Lung microvascular endothelial cell (primary cell): ENCODE data around the gene FOXR1. TPM values are rescaled to one million over a fixed set of nuclear protein-coding genes. Genes with fewer than 3 reads are reported as not detected.
A peak's percentile ranks its signal among the peaks of the same experiment; 100 is the strongest.

Experiments used
- DNase-seq, 2 donors: peaks; one replicate each; pipeline versions ENCODE4 v3.0.0 to v3.0.0-alpha.2; 2010; ENCODE audit warnings: low read depth in 2 of 2
- total RNA-seq: library from RNA; depleted of rRNA; stranded (reverse); fragments of >200 nt; gene quantifications from 2 replicates; pipeline ENCODE4 v1.2.1, GENCODE V29; 2014

Gene FOXR1
- total RNA-seq, 1 donor from 2014 or later = not detected

DNA sequence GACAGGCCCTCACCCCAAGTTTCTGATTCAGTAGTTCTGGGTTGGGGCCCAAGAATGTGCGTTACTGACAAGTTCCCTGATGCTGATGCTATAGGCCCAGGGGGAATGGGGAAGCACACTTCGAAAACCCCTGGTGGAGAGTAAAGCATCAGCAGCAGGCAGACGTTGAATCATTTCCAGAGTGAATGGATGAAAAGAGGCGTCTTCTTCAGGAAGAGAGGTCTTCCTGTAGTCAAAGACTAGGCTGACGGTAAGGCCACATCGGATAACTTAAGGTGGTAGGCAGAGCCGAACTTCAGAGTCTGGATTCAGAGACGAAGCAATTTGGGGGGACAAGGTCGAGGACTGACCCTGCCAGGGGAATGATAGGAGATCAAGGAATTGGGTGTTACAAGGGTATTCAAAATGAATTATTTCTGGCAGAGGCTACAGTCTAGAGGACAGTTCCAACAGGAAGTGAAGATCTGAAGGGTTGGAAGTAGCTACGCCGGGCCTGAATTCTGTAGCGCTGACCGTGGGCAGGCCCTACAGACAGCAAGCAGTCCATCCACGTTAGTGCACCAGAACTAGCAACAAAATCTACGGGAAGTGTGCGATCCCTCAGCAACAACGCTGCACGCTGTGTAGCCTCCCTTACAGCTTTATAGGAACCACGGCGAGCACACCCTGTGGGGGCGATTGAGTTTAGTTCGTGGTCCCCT lies 25.5 kb downstream of the FOXR1 start:
- peak; percentile 23 to 45 for DNase-seq

DNA sequence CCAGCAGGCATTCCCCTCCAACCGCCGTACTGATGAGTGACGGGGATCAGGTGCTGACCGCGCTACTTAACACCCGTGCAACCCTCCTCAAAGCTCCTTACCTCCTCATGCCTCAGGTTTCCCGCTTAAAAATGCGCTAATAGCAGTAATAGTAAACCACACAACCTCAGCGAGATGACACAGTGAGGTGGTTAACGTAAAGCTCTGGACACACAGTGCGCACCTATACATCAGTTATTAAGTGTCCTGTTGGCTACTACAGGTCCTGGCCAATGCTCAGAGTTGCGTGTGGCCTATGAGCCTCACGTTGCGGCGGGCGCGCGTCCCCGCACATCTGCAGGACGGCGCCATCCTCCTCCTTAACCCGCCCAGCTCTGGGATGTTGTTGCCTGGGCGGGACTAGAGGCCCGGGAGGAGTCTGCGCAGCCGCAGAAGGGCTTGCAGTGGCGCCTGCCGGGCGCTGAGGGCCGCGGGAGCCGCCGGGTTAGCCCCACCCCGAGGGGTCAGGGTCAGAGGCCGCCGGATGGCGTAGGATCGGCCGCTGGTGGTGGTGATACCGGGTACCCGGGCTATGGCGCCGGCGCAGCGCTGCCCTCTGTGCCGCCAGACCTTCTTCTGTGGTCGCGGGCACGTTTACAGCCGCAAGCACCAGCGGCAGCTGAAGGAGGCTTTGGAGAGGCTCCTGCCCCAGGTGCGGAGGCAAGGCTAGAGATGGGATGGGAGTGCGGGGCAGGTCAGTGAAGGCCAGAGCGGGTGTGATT lies 26.2 kb downstream of the FOXR1 start, which contains the start of gene CENATAC:
CENATAC (plus strand) TSS at position 512 of the 761 bp plus-strand sequence; CDS start at position 572, 60 bp downstream.
- DNase-seq = peak; percentile 86 to 88

DNA sequence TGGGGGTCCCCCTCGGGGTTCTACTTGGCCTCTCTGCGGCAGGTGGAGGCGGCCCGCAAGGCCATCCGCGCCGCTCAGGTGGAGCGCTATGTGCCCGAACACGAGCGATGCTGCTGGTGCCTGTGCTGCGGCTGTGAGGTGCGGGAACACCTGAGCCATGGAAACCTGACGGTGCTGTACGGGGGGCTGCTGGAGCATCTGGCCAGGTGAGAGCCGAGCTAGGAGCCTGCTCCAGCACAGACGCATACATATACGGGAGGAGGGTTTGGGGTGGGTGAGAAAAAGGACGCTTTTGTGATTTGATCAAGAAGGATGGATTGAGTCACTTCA lies 26.8 kb downstream of the FOXR1 start:
- DNase-seq = peak in 1 of 2 donors; percentile 28

DNA sequence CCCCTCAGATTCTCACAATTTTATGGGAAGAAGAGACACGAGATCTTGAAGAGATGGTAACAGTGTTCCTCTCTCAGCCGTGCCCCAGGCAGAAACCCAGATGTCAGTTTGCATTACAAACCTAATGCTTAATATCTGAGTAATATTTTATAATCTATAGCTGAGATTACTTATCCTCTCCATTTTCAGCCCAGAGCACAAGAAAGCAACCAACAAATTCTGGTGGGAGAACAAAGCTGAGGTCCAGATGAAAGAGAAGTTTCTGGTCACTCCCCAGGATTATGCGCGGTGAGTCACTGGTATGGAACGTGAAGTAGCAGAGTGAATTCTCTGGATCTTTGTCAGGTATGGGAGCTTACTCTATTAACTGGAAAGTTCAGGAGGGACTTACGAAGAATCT lies 27.3 kb downstream of the FOXR1 start:
- DNase-seq = peak; percentile 33 to 55

DNA sequence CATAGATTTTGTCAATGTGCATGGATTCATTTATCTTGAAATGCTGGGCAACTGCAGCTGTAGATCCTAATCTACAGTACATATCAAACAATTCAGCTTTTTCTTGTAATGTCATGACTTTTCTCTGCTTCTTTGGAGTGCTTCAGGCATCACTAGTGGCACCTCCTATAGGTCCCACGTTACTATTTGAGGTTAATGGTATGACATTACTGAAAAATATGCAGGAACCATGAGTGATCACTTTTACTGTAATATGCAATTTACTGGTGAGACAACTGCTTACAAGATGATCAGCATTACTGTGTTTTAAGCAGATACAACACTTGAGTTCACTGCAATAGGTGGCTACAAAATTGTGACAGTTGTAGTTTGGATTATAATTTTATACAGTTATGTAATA lies 29.3 kb downstream of the FOXR1 start:
- DNase-seq = no peak

DNA sequence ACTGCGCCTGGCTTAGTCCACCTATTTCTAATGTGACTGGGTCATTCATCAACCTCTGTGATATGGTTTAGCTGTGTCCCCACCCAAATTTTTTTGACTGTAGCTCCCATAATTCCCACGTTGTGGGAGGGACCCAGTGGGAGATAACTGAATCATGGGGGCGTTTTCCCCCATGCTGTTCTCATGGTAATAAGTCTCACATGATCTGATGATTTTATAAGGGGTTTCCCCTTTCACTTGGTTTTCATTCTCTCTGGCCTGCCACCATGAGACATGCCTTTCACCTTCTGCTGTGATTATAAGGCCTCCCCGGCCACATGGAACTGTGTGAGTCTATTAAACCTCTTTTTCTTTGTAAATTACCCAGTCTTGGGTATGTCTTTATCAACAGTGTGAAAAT lies 35.1 kb downstream of the FOXR1 start:
- DNase-seq = no peak

DNA sequence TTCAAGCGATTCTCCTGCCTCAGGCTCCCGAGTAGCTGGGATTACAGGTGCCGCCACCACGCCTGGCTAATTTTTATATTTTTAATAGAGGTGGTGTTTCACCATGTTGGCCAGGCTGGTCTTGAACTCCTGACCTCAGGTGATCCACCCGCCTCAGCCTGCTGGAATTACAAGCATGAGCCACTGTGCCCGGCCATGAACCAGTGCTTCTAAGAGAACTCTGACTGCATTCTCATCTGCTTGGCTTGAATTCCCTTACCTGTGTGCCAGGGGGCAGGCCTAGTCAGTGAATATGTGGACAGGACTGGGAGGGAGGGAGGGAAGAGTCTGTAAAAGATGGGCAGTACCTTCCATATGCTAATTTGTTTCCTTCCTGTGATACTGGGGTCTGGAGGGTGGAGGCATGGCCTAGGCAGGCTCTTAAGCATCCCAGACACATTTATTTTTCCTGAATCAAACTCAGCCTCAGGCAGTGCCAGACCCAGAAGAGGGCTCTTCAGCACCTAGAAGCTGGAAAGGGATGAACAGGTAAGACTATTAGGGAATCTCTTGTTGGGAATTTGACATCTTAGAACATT lies 40.0 kb downstream of the FOXR1 start:
- DNase-seq = no peak

DNA sequence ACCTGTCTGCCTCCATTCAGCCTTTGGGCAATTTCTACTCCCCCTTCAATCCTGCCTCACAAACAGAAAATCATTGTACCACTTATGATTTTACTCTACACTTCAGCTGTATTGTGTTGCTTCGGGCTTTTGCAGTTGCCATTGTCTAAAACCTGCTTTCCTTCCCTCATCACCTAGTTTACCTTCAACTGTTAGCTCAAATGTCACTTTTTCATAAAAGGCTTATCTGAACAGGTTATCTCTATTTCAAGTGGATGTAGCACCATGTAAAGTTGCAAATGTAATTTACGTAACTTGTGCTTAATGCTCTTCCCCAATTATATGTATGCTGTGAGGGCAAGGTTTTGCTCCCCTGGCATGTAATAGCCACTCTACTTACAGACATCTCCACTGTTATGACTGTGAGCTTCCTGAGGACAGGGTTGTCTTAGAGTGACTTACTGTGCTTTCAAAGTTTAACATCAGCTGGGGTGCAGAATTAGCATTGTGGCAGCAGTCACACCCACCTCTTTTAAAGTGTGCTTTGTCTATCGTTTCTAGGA lies 41.1 kb downstream of the FOXR1 start:
- no peak for DNase-seq

DNA sequence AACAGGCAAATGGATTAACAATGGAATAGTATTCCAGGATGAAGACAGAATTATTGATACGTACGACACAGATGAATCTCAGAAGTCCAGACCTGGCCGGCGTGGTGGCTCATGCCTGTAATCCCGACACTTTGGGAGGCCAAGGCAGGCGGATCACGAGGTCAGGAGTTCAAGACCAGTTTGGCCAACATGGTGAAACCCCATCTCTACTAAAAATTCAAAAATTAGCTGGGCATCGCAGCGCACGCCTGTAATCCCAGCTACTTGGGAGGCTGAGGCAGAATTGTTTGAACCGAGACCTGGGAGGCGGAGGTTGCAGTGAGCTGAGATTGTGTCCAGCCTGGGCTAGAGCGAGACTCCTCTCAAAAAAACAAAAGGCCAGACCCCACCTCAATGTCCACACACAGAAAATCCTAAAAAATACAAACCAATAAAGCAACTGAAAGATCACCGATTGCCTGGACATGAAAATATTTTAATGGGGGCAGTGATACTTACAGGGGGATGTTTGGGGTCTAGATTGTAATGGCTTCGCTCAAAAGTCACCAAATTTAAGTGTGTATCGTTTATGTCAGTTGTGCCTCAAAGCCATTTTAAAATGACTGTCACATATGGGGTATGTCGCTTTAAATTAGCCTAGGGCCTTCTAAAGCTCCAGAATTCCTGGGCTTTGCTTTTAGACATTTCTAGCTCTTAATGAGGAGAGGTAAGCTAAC lies 42.8 kb downstream of the FOXR1 start:
- no peak for DNase-seq

DNA sequence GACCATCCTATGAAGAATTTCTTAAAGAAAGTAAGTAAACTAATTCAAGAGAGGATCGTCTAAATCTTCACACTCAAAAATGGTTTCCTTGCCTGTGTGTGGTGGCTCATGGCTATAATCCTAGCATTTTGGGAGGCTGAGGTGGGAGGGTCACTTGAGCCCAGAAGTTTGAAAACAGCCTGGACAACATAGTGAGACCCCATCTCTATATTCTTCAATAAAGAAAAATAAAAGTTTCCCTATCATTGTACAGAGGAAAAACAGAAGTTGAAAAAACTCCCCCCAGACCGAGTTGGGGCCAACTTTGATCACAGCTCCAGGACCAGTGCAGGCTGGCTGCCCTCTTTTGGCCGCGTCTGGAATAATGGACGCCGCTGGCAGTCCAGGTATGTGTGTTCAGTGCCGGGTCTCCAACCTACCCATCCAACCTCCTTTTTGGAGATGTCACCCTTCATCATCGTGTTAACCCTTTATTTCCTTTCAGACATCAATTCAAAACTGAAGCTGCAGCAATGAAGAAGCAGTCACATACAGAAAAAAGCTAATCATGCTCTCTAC lies 43.6 kb downstream of the FOXR1 start:
- DNase-seq = peak in 1 of 2 donors; percentile 25

DNA sequence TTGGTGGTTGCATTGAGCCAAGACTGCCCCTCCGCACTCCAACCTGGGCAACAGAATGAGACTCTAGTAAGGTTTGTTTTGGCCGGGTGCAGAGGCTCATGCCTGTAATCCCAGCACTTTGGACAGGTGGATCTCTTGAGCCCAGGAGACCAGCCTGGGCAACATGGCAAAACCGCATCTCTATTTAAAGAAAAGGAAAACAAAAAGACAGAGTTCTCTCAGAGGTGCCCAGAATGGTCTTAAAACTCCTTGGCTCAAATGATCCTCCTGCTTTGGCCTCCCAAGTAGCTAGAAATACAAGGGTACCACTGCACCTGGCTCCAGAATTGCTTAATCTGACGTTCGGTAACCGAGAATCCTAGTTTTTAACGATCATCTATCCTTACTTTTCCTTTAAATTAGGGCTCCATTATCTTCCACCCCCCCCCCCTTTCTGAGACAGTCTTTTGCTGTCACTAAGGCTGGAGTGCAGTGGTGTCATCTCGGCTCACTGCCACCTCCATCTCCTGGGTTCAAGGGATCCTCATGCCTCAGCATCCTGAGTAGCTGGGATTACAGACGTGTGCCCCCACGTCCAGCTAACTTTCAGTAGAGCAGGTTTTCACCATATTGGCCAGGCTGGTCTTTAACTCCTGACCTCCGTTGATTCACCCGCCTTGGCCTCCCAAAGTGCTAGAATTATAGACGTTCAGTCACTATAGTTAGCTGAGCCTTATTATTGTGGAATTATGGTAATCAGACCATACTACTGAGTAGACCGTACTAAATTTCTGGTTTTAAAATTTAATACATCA lies 44.9 kb downstream of the FOXR1 start:
- no peak for DNase-seq

DNA sequence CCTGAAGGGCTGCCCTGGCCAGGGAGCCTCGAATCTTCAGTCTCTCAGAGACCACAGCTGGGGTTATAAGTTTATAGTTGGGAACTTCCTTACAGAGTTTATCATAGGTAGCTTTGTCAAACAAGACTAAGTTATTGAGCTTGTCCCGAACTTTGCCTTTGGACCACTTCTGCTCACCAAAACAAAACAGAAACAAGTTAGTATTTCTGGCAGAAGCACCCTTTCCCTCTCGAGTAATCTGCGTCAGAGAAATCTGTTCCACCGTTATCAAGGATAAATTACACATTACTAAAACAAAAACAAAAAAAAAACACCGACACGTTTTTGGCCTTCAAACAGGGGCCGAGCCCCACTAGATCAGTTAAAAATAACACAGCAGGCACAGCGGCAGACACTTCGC lies 45.8 kb downstream of the FOXR1 start:
- DNase-seq = peak; percentile 17 to 19

DNA sequence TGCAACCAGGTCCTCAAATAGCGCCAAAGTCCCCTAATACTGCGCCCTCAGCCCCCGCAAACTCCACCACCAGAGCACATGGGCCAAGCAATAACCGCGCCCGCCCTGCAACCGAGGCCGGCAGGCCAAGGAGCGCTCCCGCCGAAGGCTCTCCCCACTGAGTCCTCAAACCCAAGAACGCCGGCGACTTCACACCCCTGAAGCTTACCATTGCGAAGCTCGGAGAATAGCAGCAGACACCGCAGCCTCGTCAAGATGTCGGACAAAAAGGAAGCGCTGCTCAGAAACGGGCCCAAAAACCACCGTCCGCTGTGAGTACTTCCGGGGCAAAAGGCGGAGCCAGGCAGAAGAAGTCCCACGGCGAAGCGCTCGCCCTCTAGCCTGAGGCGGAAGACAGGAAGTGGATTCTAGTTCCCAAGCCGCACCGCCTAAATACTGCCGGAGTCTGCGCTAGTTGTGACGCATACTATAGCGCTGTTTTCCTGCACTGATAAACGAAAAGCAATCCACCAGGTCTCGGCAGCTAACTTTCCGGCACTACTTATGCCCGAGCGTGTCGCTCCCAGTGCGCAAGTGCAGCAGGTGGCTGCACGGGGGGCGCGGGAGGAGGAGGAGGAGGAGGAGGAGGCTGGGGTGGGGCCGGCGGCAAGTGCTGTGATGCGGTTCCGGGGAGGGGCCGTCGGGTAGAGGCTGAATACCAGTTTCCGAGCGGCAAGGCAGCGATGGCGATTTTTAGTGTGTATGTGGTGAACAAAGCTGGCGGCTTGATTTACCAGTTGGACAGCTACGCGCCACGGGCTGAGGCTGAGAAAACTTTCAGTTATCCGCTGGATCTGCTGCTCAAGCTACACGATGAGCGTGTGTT lies 46.7 kb downstream of the FOXR1 start, which contains the start of the genes RPS25 and TRAPPC4:
RPS25 (minus strand) TSS at position 270 of the 865 bp plus-strand sequence; CDS start at position 211, 59 bp downstream.
TRAPPC4 (plus strand) TSS at position 693 of the 865 bp plus-strand sequence; CDS start at position 723, 30 bp downstream.
- DNase-seq = peak; percentile 96 to 97

DNA sequence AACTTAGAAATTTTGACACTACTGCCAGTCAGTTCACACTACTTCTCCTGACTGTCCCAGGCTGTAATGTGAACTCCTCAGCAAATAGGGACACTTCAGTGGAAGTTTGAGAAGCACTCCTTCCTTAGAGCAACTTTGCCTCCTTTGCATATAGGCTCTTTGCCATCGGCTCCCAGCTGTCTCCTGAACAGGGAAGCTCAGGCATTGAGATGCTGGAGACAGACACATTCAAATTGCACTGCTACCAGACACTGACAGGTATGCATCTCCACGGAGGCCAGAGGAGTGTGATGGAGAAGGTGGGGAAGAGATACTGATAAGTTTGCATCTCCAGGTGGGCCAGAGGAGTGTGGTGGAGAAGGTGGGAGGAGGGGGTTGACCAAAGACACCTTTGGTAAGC lies 48.4 kb downstream of the FOXR1 start:
- no peak for DNase-seq

DNA sequence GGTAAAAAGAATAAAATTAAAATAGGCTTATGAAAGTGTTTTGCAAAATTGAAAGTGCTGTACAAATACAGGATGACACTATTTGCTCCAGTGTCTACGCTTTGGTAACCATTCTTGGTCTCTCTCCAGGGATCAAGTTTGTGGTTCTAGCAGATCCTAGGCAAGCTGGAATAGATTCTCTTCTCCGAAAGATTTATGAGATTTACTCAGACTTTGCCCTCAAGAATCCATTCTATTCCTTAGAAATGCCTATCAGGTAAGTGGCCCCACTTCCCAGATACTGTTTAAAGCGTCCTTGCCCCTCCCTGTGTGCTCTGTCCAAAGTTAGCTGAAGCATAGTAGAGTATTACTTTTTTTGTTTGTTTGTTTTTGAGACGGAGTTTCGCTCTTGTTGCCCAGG lies 50.1 kb downstream of the FOXR1 start:
- DNase-seq = no peak

DNA sequence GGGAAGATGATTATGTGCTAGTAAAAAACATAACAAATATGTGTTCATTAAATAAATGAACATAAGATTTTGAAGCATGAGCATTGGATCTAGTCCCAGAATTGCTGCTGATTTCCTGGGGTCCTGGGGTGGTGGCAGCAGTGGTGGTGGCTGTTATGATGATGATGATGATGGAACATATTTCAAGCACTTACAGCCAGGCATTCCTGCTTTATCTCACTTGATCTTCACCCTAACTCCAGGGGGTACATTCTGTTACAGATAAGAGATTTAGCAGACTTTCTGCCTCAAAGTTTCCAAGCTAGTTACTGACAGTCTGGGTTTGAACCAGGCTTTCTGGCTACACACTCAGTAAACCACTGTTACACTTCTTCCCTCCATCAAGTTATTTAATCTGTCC lies 52.2 kb downstream of the FOXR1 start:
- no peak for DNase-seq

DNA sequence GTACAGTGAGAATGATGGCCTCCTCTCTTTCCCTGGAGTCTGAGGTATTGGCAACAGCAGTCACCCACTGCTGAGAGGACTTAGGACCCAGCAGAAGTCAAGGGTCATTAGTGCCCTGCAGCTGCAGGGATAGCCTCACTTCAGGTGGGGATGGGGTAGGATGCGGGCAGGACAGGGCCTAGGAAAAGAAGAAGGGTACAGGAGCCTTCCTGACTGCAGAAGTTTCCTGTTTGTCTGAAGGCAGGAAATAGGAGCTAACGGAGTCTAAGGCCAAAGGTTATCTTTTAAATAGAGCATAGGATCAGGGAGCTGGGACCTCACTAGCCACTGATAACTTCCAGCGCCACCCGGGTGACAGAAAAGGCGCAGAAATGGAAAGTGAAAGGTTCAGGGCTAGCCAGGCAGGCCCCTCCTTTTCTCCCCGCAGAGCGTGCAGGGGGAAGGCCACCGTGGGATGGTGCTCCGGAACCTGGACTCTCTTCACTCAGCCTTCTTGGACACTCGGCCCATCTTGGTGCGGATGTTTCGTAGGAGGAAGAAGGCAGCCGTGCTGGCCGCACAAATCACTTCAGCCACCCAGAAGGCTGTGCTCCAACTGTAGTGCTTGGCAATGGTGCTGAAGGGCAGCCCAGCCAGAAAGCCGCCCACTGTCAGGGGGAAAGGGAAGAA lies 53.0 kb downstream of the FOXR1 start:
- peak; percentile 12 to 50 for DNase-seq

DNA sequence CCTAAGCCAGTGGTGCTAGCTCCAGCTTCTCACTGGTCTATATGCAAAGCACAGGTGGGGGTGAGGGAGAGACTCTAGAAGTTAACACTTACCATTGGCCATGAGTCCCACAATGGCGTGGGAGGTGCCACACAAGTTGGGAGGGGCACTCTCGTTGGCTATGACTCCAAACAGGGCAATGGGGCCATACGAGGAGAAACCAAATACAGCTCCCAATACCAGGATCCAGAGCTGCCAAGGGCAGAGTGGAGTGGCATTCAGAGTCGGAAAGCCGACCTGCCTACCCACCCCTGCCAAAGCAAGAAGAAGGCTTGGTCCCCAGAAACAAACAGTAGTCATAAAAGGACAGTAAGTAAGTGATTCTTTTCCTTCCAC lies 53.5 kb downstream of the FOXR1 start:
- DNase-seq = peak in 1 of 2 donors; percentile 11

DNA sequence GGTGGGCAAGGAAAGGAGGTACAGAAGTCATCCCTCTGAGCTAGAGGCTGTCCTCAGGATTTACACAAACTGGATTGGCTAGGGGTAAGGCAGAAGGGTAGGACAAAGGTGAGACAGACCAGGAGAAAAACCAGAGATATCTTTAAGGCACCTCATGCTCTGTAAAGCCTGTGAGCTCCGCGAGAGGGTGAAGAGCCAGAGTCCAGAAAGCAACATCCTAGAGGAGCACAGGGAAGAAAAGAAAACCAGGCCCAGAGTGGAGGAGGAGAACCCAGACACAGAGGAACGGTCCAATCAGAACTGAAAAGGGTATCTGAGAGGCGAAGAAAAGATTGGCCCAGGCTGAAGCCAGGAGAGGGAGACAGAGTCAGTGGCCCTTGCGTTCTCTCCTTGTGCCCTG lies 54.0 kb downstream of the FOXR1 start:
- no peak for DNase-seq
